ENCODE results near the gene VARS2. TPM values are rescaled to one million over a fixed set of nuclear protein-coding genes. Genes with fewer than 3 reads are reported as not detected.

The VARS2 gene
- total and polyA plus RNA-seq, 2 donors (not counting 3 experiments of a cell fraction or from before 2014, with no cell fraction given): 17.8 to 34.3 TPM

DNA sequence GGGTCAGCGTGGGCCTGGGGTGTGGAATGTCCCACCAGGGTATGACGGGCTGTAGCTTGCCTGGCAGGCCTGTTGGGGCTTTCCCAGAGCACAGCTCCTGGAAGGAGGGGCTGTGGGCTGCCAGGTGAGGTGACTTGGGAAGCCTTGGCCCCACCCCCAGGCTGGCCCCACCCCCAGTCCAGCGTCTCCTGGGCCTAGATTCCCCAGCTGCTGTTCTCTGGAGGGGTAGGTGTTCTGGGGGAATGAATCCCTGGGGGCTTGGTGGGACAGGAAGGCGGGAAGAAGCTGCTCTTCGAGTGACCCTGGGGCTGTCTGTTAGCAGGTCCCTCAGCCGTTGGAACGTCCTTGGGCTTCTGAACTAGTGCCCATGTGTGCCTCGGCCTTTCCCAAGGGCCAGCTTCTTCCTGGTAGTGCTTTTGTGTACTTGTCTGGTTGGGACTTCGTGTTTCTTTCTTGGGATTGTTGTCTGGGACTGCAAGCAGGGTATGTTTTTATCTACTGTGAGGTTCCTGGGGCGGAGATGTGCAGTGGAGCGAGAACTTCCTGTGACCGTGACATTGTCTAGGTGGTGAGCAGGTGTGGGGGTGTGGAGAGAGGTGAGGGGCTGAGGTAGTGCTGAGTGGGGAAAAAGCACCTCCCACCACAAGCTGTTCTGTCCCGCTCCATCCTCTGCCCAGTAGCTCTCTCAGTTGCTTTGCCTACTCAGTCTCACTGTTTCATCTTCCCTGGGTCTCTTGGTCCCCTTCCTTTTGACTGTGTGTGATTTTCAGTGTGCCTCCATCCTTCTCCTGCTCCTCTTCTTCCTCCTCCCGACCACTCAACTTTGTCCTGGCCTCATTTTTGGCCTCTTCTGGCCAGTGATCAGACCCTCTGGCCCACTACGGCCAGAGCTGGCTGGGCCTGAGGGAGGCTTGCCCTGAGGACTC is 31.0 kb upstream of the VARS2 start:
- ChIA-PET POLR2A (interaction anchor here (0.6 kb wide), 1 partner anchor 219 kb away, joined by 5 read pairs; no protein-coding TSS in a partner anchor), CTCF (interaction anchor here (0.6 to 7.0 kb wide), 8 partner anchors 31 to 268 kb away, joined by 3 to 36 read pairs (median 4); partner anchors contain the start of gene VARS2)
- no peak overlapping the region for H3K9ac ChIP-seq (replicated peaks; ENCODE audit: extremely low read depth, insufficient read depth, low read length)
- H2AFZ ChIP-seq (ENCODE audit: low read depth, low read length): no peak overlapping the region
- H3K4me2 ChIP-seq (ENCODE audit: insufficient read depth, low read length): no peak overlapping the region
- DNase-seq (ENCODE audit: low read depth, low spot score) (no peak), FAIRE-seq (no peak)
- BruUV-seq (replicated peaks): no TSS peak
- no peaks in the 10 kb centered on the region for H3K9me1 ChIP-seq (replicated peaks; ENCODE audit: control insufficient read depth, extremely low read depth, insufficient read depth, low read length)
- H3K27ac ChIP-seq (ENCODE audit: insufficient read depth, low read depth, low read length): no peak overlapping the region
- H3K4me3 ChIP-seq (replicated peaks in 1 of 3; ENCODE audit: insufficient read depth in 1 of 3, low read depth in 1 of 3, low read length in 3 of 3): no peak overlapping the region
- intact Hi-C loops (cut with micrococcal nuclease) (no loop called here), dilution Hi-C loops (cut with MboI; ENCODE audit: extremely low pct_ligation_motif_present, low sequenced_read_pairs) (loop anchor here (25.0 kb wide), 1 partner anchor 146 kb away; the partner anchor contains the start of genes FLOT1 and IER3)
- peaks cover 0 to 2% of the 10 kb centered on the region in 2 experiments for H3K27me3 ChIP-seq (ENCODE audit: control insufficient read depth in 2 of 2, insufficient read depth in 2 of 2, low read length in 2 of 2)
- no peaks in the 10 kb centered on the region for H4K20me1 ChIP-seq (replicated peaks; ENCODE audit: control insufficient read depth, extremely low read depth, insufficient read depth, low read length)
- no peaks in the 10 kb centered on the region for H3K36me3 ChIP-seq (ENCODE audit: control insufficient read depth in 2 of 2, extremely low read depth in 1 of 2, insufficient read depth in 2 of 2, low read length in 2 of 2)
- peaks cover under 1% of the 10 kb centered on the region for H3K4me1 ChIP-seq (ENCODE audit: control insufficient read depth, extremely low read depth, insufficient read depth, low read length)
- H3K9me3 ChIP-seq (replicated peaks; ENCODE audit: control insufficient read depth, insufficient read depth, low read length): no peaks in the 10 kb centered on the region
- no peaks in the 10 kb centered on the region for H3K79me2 ChIP-seq (ENCODE audit: control insufficient read depth, insufficient read depth, low read length)
- TF ChIP-seq GATA2 (IDR thresholded peaks at IDR 0.05; ENCODE audit: insufficient read depth, insufficient read length, low read depth, low read length) (no peak), EZH2 (IDR thresholded peaks at IDR 0.05; ENCODE audit: borderline replicate concordance, low read depth, low read length, severe bottlenecking) (no peak), JUN (IDR thresholded peaks at IDR 0.05; ENCODE audit: borderline replicate concordance, insufficient read depth, insufficient read length, low read depth) (no peak), POLR2A (IDR thresholded peaks at IDR 0.05; ENCODE audit: low read depth, low read length) (no peak)
